NCI-H226 (cell line): Measurements from ENCODE around the gene TMEM59L.
"Not testable (repeated sequence)": the region's sequence is repeated elsewhere in the genome, so short reads cannot be mapped to it uniquely, and the experiment has no call there.

Experiments used
- DNase-seq: peaks from one replicate; pipeline ENCODE4 v3.0.0-alpha.2; 2015

TMEM59L gene

DNA sequence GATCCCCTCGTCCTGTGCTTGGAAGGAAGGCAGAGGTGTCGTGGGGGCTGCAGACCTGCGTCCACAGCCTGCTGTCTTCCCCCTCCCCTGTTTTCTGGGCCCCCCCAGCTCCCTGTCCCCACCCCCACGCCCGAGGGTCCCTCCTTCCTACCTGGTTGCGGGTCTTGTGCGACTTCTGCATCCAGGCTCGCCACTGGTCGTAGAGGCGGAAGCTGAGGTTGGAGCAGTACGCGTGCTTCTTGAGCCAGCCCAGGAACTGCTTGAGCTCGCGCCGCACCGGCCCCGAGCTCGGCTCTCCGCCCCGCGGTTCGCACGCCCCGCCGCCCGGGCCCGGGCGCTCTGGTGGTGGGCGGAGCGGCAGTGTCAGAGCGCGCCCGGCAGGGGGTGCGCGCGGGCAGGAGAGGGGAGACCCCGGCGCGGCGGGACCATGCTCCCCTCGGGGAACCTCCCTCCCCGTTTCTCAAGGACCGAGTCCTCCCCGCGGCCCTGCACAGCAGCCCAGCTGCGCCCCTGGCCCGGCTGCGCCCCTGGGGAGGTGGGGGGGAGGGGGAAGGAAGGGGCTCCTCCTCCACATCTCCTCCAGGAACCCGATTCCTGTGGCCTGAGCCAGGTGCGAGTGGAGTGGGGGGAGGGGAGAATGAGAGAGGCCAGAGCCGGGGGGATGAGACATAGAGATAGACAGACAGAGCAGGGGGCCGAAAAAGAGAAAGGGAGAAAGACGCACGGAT is 18.4 kb upstream of the TMEM59L start:
- DNase-seq = peak; percentile 73

DNA sequence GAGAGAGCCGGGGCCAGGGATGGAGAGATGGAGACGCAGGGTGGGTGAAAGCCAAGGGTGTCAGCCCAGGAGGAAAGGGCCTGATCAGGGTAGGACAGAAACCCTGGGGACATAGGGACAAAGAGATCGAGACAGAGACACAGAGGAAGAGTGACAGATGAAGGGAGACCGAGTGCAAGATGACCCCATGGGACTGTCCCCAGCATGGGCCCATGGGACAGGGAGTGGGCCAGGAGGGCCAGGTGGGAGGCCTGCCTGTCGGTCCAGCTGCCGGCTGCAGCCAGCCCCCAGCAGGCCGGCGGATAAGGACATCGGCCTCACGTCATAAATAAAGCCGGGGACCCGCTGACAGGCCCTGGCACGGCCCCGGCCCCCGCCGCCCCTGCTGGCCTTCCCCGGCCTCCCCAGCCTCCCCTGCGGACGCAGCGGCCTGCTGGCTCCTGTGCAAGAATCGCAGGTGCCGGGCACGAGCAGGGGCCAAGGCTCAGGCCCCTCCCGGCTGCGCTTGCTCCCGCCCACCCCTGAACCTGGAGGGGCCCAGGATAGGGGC is 17.8 kb upstream of the TMEM59L start:
- no peak for DNase-seq

DNA sequence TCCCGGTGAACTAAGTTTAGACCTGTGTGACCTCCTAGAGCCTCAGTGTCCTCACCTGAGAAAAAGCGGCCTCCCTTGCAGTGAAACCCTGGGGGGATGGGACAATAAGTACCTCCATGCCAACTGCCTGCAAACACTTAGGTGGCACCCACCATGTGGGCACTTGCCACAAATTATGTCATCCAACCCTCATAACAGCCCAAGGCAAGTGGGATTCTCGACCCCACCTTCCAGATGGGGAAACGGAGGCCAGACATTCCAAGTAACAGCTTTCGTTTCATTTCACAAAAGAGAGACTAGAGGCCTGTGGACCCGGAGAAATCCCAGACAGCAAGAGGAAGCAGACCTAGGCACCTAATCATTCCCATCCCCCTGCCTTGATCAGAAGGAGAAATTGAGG is 17.2 kb upstream of the TMEM59L start:
- no peak for DNase-seq

DNA sequence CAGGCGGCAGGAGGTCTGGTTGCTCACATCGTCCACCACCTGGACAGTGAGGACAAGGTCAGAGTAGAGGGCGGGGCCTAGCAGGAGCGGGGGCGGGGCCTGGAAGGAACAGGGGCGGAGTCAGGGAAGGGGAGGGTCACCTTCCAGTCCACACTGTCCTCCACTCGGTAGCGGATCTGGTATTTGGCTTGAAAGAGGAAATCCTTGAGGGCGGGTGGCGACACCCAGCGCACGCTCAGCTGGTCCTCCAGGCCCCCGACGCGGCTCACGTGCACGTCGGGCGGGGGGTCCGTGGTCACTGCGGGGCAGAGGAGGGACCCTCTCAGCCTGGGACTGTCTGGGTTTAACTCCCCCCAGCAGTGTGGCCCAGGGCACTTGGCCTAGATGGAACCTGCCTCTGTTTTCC is 15.9 kb upstream of the TMEM59L start:
- no peak for DNase-seq

DNA sequence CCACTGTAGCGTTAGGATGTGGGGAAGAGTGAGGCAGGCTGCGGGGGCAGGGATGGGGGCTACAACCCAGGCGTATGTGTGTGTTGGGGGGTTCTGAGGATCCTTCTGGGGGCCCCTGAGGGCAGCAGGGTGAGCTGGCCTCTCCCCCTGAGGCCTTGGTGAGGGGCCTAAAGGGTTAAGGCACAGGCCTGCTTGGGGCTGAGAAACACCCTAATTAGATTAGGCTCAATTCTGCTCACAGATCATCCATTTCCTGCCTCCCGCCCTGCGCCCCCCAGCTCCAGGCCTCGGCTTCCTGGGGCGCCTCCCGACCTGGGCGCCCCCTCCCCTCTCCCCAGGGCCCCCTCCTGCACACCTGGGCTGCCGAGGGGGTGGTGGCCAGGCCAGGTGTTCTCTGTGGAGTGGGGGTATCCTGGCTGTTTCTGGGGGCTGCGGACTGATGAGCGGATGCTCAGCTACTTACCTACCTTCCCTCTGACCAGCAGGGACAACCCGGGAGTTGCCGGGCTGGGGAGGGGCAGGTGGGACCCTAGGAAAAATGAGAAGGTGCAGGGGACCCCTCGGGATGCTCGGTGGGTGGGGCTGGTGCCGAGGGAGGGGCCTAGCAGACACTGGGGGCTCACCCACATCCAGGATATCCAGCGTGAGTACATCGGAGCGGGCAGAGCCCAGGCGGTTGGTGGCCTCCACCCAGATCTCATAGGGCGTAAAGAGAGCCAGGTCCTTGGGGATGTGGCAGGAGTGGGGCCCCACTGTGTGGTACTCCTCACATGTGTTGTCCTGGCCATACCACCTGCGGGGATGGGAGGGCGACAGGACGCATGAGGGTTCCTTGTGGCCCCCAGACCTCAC is 14.6 kb upstream of the TMEM59L start:
- DNase-seq = no peak

DNA sequence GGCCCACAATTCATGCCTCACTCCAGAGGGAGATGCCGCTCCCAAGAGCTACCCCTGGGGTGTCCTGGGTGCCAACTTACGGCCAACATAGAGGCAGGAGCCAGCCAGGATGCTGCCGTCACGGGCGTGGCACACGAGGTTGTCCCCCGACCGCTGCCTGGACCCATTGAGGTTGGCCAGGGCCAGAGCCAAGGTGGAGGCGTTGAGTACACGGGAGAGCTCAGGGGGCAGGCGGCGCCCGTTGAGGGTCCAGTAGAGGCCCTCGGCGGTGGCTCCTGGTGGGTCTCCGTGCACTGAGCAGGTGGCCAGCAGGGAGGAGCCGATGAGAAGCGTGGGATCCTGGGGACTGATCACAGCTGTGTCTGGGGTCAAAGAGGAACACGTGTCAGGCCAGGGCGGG is 13.2 kb upstream of the TMEM59L start:
- no peak for DNase-seq

DNA sequence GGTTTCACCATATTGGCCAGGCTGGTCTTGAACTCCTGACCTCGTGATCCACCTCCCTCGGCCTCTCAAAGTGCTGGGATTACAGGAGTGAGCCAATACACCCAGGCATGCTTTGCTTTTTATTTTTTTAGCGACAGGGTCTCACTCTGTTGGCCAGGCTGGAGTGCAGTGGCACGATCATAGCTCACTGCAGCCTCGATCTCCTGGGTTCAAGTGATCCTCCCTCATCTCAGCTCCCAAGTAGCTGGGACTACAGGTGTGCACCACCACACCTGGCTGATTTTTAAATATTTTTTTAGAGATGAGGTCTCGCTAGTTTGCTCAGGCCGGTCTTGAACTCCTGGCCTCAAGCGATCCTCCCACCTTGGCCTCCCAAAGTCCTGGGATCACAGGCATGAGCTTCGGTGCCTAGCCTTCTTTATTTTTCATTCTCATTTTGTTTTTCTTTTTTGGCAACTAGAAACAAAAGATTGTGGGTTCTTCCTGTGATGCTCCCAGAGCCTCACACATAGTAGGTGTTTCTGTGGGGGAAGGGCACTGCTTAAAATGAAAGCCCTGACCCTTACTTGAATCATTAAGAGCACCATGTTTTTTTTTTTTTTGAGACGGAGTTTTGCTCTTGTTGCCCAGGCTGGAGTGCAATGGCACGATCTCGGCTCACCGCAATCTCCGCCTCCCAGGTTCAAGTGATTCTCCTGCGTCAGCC is 11.8 kb upstream of the TMEM59L start:
- DNase-seq = not testable (repeated sequence)

DNA sequence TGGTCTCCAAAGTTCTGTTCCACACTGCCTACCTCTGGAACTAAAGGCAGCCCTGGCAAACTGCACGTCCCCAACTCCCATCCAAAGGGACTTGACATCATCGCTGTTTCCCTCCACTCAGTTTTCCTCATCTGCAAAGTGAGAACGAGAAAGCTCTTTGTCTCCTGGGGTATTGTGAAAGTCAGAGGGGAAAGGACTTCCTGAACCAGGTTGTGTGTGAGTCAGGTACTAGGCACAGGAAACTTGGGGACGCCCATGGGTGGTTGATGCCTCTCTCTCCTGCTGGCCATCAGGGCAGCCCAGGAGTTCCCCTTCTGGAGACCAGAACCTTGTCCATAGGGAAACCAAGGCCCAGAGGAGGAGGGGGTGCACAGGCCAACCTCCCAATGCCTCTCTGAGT is 10.8 kb upstream of the TMEM59L start:
- no peak for DNase-seq

DNA sequence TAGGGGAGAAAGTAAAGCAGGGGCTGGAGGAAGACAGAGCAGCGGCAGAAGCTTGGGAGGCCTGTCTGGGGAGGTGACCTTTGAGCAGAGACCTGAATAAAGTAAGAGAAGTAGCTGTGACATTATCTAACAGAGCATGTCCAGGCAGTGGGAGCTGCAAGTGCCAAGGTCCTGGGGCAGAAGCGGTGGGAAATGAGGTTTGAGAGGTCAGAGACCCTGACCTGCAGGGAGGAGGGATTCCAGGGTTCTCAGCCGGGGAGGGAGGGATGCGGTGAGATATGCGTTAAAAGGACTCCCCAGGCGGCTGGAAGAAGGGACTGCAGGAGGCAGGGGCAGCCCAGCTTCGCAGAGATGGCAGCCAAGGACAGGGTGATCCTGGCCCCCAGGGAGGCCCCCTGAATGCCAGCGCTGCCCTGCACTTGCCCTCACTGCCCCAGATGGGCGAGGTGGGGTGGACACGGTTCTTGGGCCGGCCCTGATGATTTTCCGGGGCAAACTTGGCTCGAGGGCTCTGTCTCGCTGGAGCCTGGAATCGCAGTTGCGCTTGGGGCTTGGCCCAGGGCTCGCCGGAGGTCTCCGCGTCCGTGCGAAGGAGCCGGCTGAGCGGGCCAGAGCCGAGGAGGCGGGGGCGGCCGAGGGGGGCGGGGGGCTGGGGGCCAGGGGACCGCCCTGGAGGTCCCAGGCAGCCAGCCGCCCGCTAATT is 9.3 kb upstream of the TMEM59L start:
- DNase-seq = no peak

DNA sequence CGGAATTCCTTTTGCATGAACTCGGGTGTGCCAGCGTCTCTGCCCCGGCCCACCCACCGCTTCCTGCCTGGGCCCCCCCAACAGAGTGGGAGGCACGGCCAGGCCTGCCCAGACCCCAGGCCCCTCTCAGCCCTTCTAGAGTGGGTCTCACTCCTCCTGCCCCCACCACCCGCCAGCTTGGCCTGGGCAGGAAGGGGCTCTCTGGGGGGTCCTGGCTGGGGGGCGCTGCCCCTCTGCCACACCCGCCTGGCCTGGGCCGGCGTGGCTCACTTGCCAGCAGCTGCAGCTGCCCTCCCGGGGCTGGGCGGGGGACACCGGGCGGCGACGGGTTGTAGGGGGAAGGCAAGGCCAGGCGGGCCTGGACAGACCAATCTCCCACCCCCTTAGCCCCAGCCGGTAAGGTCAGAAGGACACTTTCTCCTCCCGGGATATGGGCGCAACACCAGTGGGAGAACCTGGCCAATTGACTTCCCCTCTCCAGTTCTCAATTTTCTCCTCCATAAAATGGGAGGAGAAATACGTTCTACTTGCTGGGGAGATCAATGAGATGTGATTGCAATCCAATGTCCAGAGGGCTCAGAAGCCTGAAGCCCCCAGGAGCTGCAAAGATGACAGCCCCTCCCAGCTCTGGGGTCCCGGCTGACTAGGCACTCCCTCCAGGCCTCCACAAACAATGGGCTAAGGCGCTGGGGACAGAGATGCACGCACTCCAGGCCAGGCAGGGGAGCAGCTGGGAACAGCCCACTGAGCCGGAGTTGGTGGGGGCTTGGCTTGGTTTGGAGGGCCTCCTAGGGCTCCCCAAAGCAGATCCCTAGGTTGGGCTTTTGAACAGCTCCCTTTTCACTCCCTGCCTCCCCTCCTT is 8.5 kb upstream of the TMEM59L start:
- DNase-seq = no peak

DNA sequence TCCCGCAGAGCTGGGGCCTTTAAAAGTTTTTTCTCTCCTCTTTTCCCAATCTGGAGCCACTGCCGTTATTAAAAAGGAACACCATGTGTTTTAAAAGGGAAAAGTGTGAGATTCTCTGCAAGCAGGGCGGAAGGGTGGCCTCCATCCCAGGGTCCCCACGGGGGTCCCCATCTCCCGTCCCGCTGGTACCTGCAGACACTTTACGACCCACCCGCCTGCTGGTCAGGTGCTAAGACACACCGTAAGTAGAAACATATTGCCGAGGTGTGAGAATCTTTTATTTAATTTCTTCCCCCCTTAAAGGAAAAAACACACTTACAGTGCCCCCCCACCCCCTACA is 7.9 kb upstream of the TMEM59L start:
- no peak for DNase-seq

DNA sequence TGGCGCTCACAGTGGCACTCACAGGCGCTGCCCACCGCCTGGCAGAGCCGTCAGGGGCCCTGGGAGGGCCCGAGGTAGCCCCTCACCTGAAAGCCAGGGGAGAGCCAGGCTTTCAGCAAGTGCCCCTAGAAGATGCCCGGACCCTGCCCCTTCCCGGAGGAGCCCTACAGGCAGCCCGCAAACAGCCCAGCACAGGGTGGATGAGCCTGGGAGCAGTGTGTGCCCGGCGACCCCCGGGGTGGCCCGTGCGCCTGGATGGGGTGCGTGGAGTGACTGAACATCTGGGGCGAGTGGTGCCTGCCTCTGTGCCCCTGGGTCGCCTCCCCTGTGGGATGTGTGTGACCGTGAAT is 7.5 kb upstream of the TMEM59L start:
- DNase-seq = no peak

DNA sequence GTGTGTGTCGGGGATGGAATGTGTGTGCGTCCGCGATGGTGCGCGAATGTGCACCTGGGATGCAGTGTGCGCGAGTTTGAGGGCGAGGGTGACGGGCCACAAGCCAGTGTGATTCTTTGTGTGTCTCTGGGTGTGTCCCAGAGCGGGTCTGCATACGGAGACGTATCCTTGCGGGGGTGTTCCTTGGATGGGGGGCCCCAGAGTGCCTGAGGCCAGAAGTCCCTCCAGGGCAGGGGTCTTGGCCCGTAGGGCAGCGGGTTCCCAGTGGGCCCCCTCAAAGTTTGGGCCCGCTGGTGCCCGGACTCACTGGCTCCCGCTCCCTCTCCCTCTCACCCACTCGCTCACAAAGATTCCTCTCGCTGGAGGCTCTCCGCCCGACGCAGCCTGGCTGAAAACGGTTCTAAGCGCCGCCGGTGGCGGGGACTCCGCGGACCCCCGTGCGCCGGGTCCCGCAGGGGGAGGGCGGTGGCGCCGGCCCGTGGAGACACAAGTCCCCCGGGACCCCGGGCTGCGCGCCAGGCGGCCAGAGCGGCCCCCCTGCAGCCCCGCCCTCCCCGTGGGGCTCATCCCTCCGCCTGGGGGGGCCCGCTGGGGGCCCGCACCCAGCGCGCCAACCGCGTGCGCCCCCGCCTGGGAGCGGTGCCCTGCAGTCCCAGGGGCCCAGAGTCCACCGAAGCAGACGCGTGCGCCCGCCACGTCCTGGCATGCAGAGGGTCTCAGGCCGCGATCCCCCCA is 7.0 kb upstream of the TMEM59L start:
- DNase-seq = no peak

DNA sequence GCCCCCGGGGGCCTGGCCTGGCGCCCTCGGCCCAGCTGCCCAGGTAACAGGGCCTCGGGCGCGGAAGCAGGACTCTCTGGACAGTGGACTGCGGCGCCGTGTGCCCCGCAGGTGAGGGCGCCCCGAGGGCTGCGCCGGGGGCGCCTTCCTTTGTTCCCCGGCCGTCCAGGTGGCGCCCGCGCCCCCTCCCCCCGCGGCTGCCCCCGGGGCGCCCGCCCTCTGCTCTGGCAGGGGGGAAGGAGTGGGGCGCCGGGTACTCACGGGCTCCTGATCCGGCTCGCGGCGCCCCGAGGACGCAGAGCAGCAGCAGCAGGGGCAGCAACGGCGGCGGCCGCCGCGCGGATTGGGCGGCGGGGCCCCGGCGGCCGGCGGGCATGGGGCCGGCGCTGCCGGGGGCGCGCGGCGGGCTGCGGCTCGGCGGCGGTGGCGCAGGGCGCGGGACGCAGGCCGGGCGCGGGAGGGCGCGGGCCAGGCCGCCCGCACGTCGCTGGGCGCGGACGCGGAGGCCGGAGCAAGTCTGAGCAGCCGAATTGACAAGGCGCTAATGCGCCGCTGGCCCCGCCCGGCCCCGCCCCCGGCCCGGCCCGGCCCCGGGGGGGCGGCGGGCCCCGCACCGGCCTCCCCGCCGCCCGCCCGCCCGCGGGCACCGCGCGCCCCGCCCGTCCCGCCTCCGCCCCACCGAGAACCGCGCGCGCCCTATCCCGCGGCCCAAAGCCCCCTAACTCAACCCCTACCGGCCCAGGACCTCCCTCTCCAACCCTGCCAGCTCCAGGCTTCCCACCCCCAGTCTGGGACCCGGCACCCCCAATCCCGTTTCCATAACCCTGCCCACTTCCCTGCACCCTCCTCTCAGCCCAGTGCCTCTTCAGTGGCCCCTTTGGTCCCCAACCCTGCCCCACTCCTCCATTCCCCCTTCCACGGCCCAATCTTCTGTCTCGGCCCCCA is 6.1 kb upstream of the TMEM59L start, which contains the start of gene CRLF1:
CRLF1 (minus strand) TSS at position 519 of the 945 bp plus-strand sequence; CDS start at position 376, 143 bp downstream.
- no peak for DNase-seq

DNA sequence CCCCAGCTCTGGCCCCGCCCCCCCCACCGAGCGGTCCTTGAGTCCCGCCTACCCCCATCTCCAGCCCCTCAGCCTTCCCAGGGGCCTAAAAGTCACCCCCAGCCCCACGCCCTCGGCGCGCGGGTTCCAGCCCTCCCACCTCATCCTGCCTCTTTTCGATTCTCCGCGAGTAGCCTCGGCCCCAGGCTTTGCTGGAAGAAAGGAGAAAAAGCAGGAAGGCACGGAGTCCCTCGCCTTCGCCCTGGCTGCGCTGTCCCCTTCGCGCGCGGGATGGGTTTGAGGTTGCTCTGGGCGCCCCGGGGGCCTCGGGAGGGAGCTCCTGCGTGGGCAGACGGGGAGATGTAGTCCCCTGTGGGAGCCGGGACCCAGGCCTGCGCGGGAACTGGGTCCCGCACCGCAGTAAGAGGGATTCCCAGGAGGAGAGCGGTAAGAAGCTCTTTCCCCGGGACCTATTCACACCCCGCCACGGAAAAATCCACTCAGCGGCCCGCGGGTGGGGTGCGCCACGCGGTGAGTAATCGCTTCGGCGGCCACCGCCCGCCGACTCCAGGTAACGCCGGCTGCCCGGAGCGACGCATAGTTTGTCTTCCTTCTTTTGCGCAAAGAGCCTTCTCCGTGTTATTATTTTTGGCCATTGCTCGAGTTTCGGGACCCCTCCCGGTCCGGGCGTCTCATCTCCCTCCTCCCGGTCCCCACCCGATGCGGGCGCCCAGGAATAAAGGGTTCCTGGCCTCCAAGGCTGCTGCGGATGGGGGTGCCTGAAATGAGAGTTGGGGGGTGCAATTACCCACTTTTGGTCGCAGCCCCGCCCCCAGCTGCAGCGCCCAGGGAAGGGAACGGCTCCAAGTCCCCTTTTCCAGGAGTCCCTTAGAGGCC is 5.2 kb upstream of the TMEM59L start:
- no peak for DNase-seq

DNA sequence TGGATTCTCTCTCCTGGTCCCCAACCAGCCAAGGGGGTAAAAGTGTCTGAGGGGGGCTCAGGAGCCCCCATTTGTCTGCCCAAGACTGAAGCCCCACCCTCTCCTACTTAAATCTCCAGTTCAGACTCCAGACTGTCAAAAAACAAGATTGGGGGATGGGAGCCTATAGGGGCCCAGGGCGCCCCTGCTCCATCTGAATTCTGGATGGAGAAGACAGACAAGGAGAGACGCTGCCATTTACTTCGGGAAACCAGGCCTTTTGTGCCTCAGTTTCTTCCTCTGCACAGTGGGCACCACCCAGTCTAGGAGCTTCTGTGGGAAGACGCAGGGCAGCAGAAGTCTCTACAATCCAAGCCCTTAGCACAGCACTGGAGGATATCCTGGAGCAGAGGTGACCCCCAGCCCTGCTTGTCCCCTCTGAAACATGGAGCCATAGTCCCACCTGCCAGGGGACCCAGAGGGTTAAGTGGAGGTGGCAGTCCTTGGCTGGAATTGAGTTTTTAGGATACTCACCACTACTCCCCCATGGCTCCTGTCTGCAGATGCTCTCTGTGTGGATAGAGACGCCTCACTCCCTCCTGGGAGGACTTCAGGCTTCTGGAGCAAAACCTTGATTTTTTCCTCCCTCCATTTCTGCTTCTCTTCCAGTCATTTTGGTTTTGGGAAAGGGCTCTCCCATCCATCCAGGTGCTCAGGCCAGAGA is 4.4 kb upstream of the TMEM59L start:
- DNase-seq = no peak

DNA sequence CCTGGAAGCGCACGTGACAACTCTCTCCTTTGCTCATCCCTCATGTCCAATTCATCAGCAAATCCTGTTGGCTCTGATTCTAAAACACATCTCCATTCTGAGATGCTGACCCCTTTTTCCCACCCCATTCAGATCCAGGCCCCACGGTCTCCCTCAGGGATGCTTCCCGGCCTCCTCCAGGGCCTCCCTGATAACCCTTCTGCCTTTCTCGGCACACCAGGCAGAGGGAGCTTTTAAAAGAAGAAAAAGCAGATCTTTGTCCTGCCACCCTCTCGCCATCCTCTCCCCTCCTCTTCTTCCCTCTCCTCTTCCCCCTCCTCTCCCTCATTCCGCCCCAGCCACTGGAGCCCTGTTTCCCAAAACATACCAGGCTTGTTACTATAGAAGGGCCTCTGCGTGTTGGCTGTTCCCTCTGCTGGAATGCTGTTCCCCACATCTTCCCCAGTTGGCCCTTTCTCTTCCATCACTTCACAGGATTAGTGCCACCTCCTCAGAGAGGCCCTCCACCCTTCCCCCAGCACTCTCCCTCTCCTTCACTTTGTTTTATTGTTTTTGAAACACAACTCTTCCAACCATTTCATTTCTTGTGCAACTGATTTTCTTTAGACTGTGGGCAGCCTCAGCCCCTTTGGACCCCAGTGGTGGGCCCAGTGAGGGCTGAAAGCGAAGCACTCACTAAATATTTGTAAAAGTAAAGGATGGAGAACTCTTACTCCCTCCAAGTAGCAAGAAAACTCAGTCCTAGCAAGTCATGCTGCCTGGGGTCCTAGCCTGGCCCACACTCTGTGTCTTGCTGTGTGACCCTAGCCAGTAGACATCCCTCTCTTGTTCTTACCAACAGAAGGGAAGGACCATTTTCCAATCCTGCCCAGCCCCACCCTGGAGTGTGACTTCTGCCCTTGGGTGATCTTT is 3.6 kb upstream of the TMEM59L start:
- no peak for DNase-seq
